ENCODE measurements around the gene MCM10. TPM values are rescaled to one million over a fixed set of nuclear protein-coding genes. Genes with fewer than 3 reads are reported as not detected.

MCM10 gene
- total and polyA plus RNA-seq, 9 of the 15 experiments (the other 6 are each of a cell fraction or from before 2014, with no cell fraction given) = 10.4 to 68.1 (median 48.0) TPM

- BruUV-seq (replicated peaks) = no TSS peak
- Histone ChIP-seq H3K27ac (ENCODE audit: extremely low read depth, low read depth, low read length) (no peak overlapping the region), H3K9me1 (ENCODE audit: control insufficient read depth, insufficient read depth, low read length) (no peaks in the 10 kb centered on the region), H3K9me3 (replicated peaks; ENCODE audit: control insufficient read depth, insufficient read depth, low read depth, low read length) (no peaks in the 10 kb centered on the region), H3K36me3 (ENCODE audit: control insufficient read depth, insufficient read depth, low read length) (no peaks in the 10 kb centered on the region), H2AFZ (ENCODE audit: low read depth, low read length) (no peak overlapping the region), H3K4me3 (no peak overlapping the region), H3K79me2 (ENCODE audit: control insufficient read depth, insufficient read depth, low read length) (no peaks in the 10 kb centered on the region), H3K27me3 (ENCODE audit: control insufficient read depth in 2 of 2, insufficient read depth in 2 of 2, low read length in 2 of 2) (no peaks in the 10 kb centered on the region; a peak in 1 of 5 replicates), H3K4me2 (ENCODE audit: insufficient read depth, low read length) (no peak overlapping the region), H4K20me1 (replicated peaks; ENCODE audit: control insufficient read depth, insufficient read depth, low read length) (no peaks in the 10 kb centered on the region; the same call in 1 of the 2 replicates), H3K4me1 (replicated peaks in 1 of 2; ENCODE audit: control insufficient read depth in 2 of 2, insufficient read depth in 2 of 2, low read length in 2 of 2) (no peaks in the 10 kb centered on the region; a peak in 2 of 5 replicates), H3K9ac (ENCODE audit: insufficient read depth in 1 of 2, low read depth in 2 of 2, low read length in 2 of 2) (no peak overlapping the region)
- 36% methylated on average over 7 of the region's 7 CpGs for WGBS (ENCODE audit: insufficient coverage, low coverage, missing lambda C conversion rate)
- DNase-seq (ENCODE audit: extremely low read depth in 1 of 4, low spot score in 3 of 4) = no peak
- ChIA-PET POLR2A (no interaction called here), CTCF (ENCODE audit: low intra/inter-chr PET ratio) (no interaction called here)
- FAIRE-seq = no peak
- in situ Hi-C loops (cut with MboI) (loop anchor here (5.0 kb wide), 1 partner anchor 80 kb away; the partner anchor contains the start of gene PHYH), intact Hi-C loops (cut with micrococcal nuclease) (loop anchor here (10.0 kb wide), 1 partner anchor 52 kb away; no protein-coding TSS in a partner anchor)
- no peak for ATAC-seq
- TF ChIP-seq ZNF512 (tag; IDR thresholded peaks at IDR 0.05) (no peak), PATZ1 (CRISPR knock-in tag; IDR thresholded peaks at IDR 0.05; ENCODE audit: borderline replicate concordance) (no peak), MYC (IDR thresholded peaks at IDR 0.05; ENCODE audit: low read depth, low read length) (no peak), MYC (CRISPR knock-in tag; IDR thresholded peaks at IDR 0.05; ENCODE audit: borderline replicate concordance, low read depth) (no peak), JUND (IDR thresholded peaks at IDR 0.05; ENCODE audit: borderline replicate concordance, low read depth, low read length) (peak; percentile 38; the same call in 1 of the 2 replicates), JUND (tag; IDR thresholded peaks at IDR 0.05; ENCODE audit: borderline replicate concordance, low read depth, low read length) (no peak), NFIC (IDR thresholded peaks at IDR 0.05) (no peak), PHF21A (IDR thresholded peaks at IDR 0.05; ENCODE audit: borderline replicate concordance, low read depth) (no peak), RBM34 (IDR thresholded peaks at IDR 0.05; ENCODE audit: borderline replicate concordance, insufficient read depth, low read length) (no peak), GTF2B (IDR thresholded peaks at IDR 0.05; ENCODE audit: extremely low read depth, insufficient read length) (no peak), ELF1 (tag; IDR thresholded peaks at IDR 0.05) (no peak), ZNF79 (CRISPR knock-in tag; IDR thresholded peaks at IDR 0.05; ENCODE audit: low read depth) (no peak), SNIP1 (IDR thresholded peaks at IDR 0.05; ENCODE audit: low read depth) (no peak), FOSL1 (tag; conservative IDR thresholded peaks at IDR 0.05) (peak; percentile 66), HES1 (IDR thresholded peaks at IDR 0.05; ENCODE audit: low read depth) (no peak), ATF6 (CRISPR knock-in tag; IDR thresholded peaks at IDR 0.05) (no peak)
Measured at GRCh38 chr10:13222566-13222965, 61.2 kb downstream of the MCM10 start.

Data from K562 (cell line).